SK-N-SH (cell line): Measurements from ENCODE around the gene SLC47A1.

Experiments used
- CTCF ChIP-seq: fragments of 200-600 bp; sonication (generic); IDR thresholded peaks from 2 replicates; pipeline ENCODE4 v1.6.1; 2017; ENCODE audit warnings: antibody characterized with exemption, mild to moderate bottlenecking, moderate library complexity
- EZH2phosphoT487 ChIP-seq: fragments of 200-600 bp; sonication (generic); IDR thresholded peaks from 2 replicates; pipeline ENCODE4 v1.6.1; 2017; ENCODE audit warnings: low read depth, mixed run types, mild to moderate bottlenecking, antibody characterized with exemption, moderate library complexity, borderline replicate concordance
- GABPA ChIP-seq: IDR thresholded peaks from 2 replicates; pipeline ENCODE4 v1.4.0; 2012; ENCODE audit warnings: low read depth, mild to moderate bottlenecking
- GATA2 ChIP-seq: sonication (generic); formaldehyde crosslinking; IDR thresholded peaks from 2 replicates; pipeline ENCODE4 v1.5.0; 2020; ENCODE audit warnings: mild to moderate bottlenecking, missing genetic modification reagents
- JUND ChIP-seq: IDR thresholded peaks from 2 replicates; pipeline ENCODE4 v1.4.0; 2012
- MAX ChIP-seq: IDR thresholded peaks from 2 replicates; pipeline ENCODE4 v1.4.0; 2012; ENCODE audit warnings: low read depth
- MXI1 ChIP-seq: IDR thresholded peaks from 2 replicates; pipeline ENCODE4 v1.6.1; 2012; ENCODE audit warnings: mild to moderate bottlenecking, low read depth, low read length, improper control_type of control experiment
- POLR2AphosphoS5 ChIP-seq: IDR thresholded peaks from 2 replicates; pipeline ENCODE4 v1.6.1; 2012; ENCODE audit warnings: low read depth, low read length
- RAD21 ChIP-seq: IDR thresholded peaks from 2 replicates; pipeline ENCODE4 v1.6.1; 2012; ENCODE audit warnings: mild to moderate bottlenecking, low read length
- RFX5 ChIP-seq: IDR thresholded peaks from 2 replicates; pipeline ENCODE4 v1.6.1; 2012; ENCODE audit warnings: mild to moderate bottlenecking, improper control_type of control experiment, low read length
- RXRA ChIP-seq: IDR thresholded peaks from 2 replicates; pipeline ENCODE4 v1.4.0; 2012; ENCODE audit warnings: low read depth, mild to moderate bottlenecking, borderline replicate concordance
- TAF1 ChIP-seq: IDR thresholded peaks from 2 replicates; pipeline ENCODE4 v1.6.1; 2012; ENCODE audit warnings: low read depth, mild to moderate bottlenecking, low read length, moderate library complexity, borderline replicate concordance
- USF1 ChIP-seq: IDR thresholded peaks from 2 replicates; pipeline ENCODE4 v1.4.0; 2012; ENCODE audit warnings: low read depth, borderline replicate concordance
- USF2 ChIP-seq: fragments of 150-350 bp; IDR thresholded peaks from 2 replicates; pipeline ENCODE4 v1.6.1; 2017; ENCODE audit warnings: antibody characterized with exemption, low read length, low read depth, borderline replicate concordance

GRCh38 chr17:19570544-19571062, 36.9 kb downstream of the SLC47A1 start:
- no peak for TF ChIP-seq TAF1
- no peak for TF ChIP-seq MAX
- TF ChIP-seq CTCF, result no peak
- no peak for TF ChIP-seq RFX5
- no peak for TF ChIP-seq USF1
- TF ChIP-seq RAD21, result no peak
- no peak for TF ChIP-seq MXI1
- no peak for TF ChIP-seq GATA2 (CRISPR knock-in tag)
- no peak for TF ChIP-seq GABPA
- TF ChIP-seq POLR2AphosphoS5, result no peak
- TF ChIP-seq EZH2phosphoT487, result no peak
- no peak for TF ChIP-seq JUND
- TF ChIP-seq RXRA, result no peak
- no peak for TF ChIP-seq USF2
